HEK293 (cell line): ENCODE results near the gene DDX10.

Source experiments
- ATF2 ChIP-seq: fragments of 450-650 bp; formaldehyde crosslinking; IDR thresholded peaks from 2 replicates; pipeline ENCODE4 v1.5.1; 2016; ENCODE audit warnings: missing biosample characterization, missing genetic modification characterization, low read depth
- ZBTB20 ChIP-seq: fragments of 450-650 bp; formaldehyde crosslinking; IDR thresholded peaks from 2 replicates; pipeline ENCODE4 v1.5.1; 2016; ENCODE audit warnings: missing biosample characterization, missing genetic modification characterization
- ZFP69B ChIP-seq: fragments of 450-650 bp; formaldehyde crosslinking; IDR thresholded peaks from 2 replicates; pipeline ENCODE4 v1.5.1; 2016; ENCODE audit warnings: missing biosample characterization, missing genetic modification characterization
- ZNF24 ChIP-seq: fragments of 450-650 bp; formaldehyde crosslinking; IDR thresholded peaks from 2 replicates; pipeline ENCODE4 v1.5.1; 2016; ENCODE audit warnings: missing biosample characterization, missing genetic modification characterization
- ZNF48 ChIP-seq: fragments of 450-650 bp; formaldehyde crosslinking; IDR thresholded peaks from 2 replicates; pipeline ENCODE4 v1.5.1; 2016; ENCODE audit warnings: missing biosample characterization, missing genetic modification characterization
- ZNF600 ChIP-seq: fragments of 450-650 bp; formaldehyde crosslinking; IDR thresholded peaks from 2 replicates; pipeline ENCODE4 v1.5.1; 2016; ENCODE audit warnings: missing biosample characterization, missing genetic modification characterization
- ZNF624 ChIP-seq: fragments of 450-650 bp; formaldehyde crosslinking; IDR thresholded peaks from 2 replicates; pipeline ENCODE4 v1.5.1; 2017; ENCODE audit warnings: missing biosample characterization, missing genetic modification characterization
- ZNF777 ChIP-seq: fragments of 450-650 bp; formaldehyde crosslinking; IDR thresholded peaks from 2 replicates; pipeline ENCODE4 v1.5.1; 2017; ENCODE audit warnings: missing biosample characterization, missing genetic modification characterization, borderline replicate concordance
- TF ChIP-seq, protein P1 (sequence below): fragments of 450-650 bp; formaldehyde crosslinking; IDR thresholded peaks from 2 replicates; pipeline ENCODE4 v1.5.1; 2016; ENCODE audit warnings: missing biosample characterization, missing genetic modification characterization
- TF ChIP-seq, protein P2 (sequence below): fragments of 450-650 bp; formaldehyde crosslinking; IDR thresholded peaks from 2 replicates; pipeline ENCODE4 v1.5.1; 2016; ENCODE audit warnings: missing biosample characterization, missing genetic modification characterization

DNA sequence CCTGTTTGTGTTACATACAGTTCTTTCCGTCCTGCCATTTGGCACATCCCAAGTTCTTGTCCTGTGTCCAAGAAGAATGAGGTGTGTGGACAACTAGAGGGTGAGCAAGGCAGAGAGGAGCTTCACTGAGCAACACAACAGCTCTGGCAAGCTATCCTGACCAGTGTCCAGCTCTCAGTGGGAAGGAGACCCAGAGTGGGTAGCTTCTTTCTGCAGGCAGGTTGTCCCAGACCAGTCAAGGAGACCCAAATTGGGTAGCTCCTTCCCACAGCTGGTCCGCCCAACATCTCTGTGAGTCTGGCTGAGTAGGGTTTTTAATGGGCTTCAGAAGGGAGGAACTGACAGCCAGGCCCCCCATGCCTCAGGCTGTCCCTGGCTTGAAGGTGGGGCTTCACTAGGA lies 36.1 kb upstream of the DDX10 start:
- TF ChIP-seq, protein P1, sequence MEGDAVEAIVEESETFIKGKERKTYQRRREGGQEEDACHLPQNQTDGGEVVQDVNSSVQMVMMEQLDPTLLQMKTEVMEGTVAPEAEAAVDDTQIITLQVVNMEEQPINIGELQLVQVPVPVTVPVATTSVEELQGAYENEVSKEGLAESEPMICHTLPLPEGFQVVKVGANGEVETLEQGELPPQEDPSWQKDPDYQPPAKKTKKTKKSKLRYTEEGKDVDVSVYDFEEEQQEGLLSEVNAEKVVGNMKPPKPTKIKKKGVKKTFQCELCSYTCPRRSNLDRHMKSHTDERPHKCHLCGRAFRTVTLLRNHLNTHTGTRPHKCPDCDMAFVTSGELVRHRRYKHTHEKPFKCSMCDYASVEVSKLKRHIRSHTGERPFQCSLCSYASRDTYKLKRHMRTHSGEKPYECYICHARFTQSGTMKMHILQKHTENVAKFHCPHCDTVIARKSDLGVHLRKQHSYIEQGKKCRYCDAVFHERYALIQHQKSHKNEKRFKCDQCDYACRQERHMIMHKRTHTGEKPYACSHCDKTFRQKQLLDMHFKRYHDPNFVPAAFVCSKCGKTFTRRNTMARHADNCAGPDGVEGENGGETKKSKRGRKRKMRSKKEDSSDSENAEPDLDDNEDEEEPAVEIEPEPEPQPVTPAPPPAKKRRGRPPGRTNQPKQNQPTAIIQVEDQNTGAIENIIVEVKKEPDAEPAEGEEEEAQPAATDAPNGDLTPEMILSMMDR (tag by site-specific recombination), result no peak
- TF ChIP-seq ZNF777 (tag by site-specific recombination), result no peak
- TF ChIP-seq ZNF24, result no peak
- no peak for TF ChIP-seq ZFP69B (tag by site-specific recombination)
- TF ChIP-seq, protein P2, sequence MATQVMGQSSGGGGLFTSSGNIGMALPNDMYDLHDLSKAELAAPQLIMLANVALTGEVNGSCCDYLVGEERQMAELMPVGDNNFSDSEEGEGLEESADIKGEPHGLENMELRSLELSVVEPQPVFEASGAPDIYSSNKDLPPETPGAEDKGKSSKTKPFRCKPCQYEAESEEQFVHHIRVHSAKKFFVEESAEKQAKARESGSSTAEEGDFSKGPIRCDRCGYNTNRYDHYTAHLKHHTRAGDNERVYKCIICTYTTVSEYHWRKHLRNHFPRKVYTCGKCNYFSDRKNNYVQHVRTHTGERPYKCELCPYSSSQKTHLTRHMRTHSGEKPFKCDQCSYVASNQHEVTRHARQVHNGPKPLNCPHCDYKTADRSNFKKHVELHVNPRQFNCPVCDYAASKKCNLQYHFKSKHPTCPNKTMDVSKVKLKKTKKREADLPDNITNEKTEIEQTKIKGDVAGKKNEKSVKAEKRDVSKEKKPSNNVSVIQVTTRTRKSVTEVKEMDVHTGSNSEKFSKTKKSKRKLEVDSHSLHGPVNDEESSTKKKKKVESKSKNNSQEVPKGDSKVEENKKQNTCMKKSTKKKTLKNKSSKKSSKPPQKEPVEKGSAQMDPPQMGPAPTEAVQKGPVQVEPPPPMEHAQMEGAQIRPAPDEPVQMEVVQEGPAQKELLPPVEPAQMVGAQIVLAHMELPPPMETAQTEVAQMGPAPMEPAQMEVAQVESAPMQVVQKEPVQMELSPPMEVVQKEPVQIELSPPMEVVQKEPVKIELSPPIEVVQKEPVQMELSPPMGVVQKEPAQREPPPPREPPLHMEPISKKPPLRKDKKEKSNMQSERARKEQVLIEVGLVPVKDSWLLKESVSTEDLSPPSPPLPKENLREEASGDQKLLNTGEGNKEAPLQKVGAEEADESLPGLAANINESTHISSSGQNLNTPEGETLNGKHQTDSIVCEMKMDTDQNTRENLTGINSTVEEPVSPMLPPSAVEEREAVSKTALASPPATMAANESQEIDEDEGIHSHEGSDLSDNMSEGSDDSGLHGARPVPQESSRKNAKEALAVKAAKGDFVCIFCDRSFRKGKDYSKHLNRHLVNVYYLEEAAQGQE (tag by site-specific recombination), result no peak
- TF ChIP-seq ATF2 (tag by site-specific recombination), result no peak
- no peak for TF ChIP-seq ZBTB20 (tag by site-specific recombination)
- TF ChIP-seq ZNF48, result no peak
- no peak for TF ChIP-seq ZNF624
- no peak for TF ChIP-seq ZNF600 (tag by site-specific recombination)
